RWPE2 (cell line): Measurements from ENCODE around the gene CNTF.

Source experiments
- ATAC-seq: fragments of 200-7000 bp; cut with Tn5 transposase; 3 replicates; pipeline ENCODE4 v1.9.1; 2021; ENCODE audit warnings: low read depth
- DNase-seq: peaks from one replicate; pipeline ENCODE4 v3.0.0-alpha.2; 2020; ENCODE audit warnings: low spot score
- H3K27ac ChIP-seq: fragments of 450-650 bp; 2 replicates; pipeline ENCODE4 v1.5.1; 2017; ENCODE audit warnings: mild to moderate bottlenecking; ENCODE audit not compliant: poor library complexity, severe bottlenecking
- H3K27me3 ChIP-seq: fragments of 250-450 bp; sonication (Bioruptor Pico); 2 replicates; pipeline ENCODE4 v1.5.1; 2021; ENCODE audit warnings: mild to moderate bottlenecking, moderate library complexity; ENCODE audit not compliant: insufficient read depth, poor library complexity, severe bottlenecking
- H3K36me3 ChIP-seq: fragments of 250-450 bp; sonication (Bioruptor Pico); 2 replicates; pipeline ENCODE4 v1.5.1; 2020; ENCODE audit warnings: low read depth, mild to moderate bottlenecking, moderate library complexity
- H3K4me1 ChIP-seq: fragments of 250-450 bp; sonication (Bioruptor Pico); 2 replicates; pipeline ENCODE4 v1.5.1; 2021; ENCODE audit warnings: mild to moderate bottlenecking, moderate library complexity; ENCODE audit not compliant: insufficient read depth, poor library complexity, severe bottlenecking
- H3K4me3 ChIP-seq: fragments of 250-450 bp; sonication (Bioruptor Pico); 2 replicates; pipeline ENCODE4 v1.5.1; 2021; ENCODE audit warnings: mild to moderate bottlenecking, moderate library complexity; ENCODE audit not compliant: severe bottlenecking
- H3K9me3 ChIP-seq: fragments of 250-450 bp; sonication (Bioruptor Pico); 2 replicates; pipeline ENCODE4 v1.5.1; 2021; ENCODE audit warnings: mild to moderate bottlenecking, moderate library complexity; ENCODE audit not compliant: severe bottlenecking
- CTCF ChIP-seq: fragments of 450-650 bp; IDR thresholded peaks from one replicate; pipeline ENCODE4 v1.5.1; 2017; ENCODE audit warnings: mild to moderate bottlenecking, moderate library complexity; ENCODE audit not compliant: poor library complexity, severe bottlenecking

The CNTF gene

GRCh38 chr11:58578635-58579191, 43.8 kb upstream of the CNTF start, which contains the start of gene ZFP91:
TSS of gene ZFP91 (plus strand) at chr11:58579063. CDS start at chr11:58579282, 219 bp downstream.
- no peak for TF ChIP-seq CTCF
- Histone ChIP-seq H3K4me3 (peak within 1 kb of the TSS; percentile 98), H3K36me3 (peaks cover 22% of the 10 kb centered on the region), H3K27me3 (no peaks in the 10 kb centered on the region), H3K4me1 (peaks cover 52% of the 10 kb centered on the region), H3K9me3 (no peaks in the 10 kb centered on the region), H3K27ac (peak within 1 kb of the TSS; percentile 98)
- DNase-seq, result peak; percentile 97
- peak; percentile 59 for ATAC-seq

- peak; percentile 44 for ATAC-seq
These were observed 43.0 kb upstream of the CNTF start for GRCh38 chr11:58579192-58580129.

GRCh38 chr11:58580311-58580710, 42.2 kb upstream of the CNTF start:
- ATAC-seq (no peak), DNase-seq (no peak)
- peak overlapping the region; percentile 98 for H3K4me3 ChIP-seq
- no peaks in the 10 kb centered on the region for H3K27me3 ChIP-seq
- H3K36me3 ChIP-seq, result peaks cover 38% of the 10 kb centered on the region
- H3K27ac ChIP-seq, result peak overlapping the region; percentile 98
- H3K9me3 ChIP-seq, result no peaks in the 10 kb centered on the region
- no peak for TF ChIP-seq CTCF
- peaks cover 40% of the 10 kb centered on the region for H3K4me1 ChIP-seq

More at GRCh38 chr11:58579192-58580129, 43.0 kb upstream of the CNTF start:
- peak; percentile 89 for DNase-seq
- TF ChIP-seq CTCF, result peak; percentile 84
- Histone ChIP-seq H3K27me3 (no peaks in the 10 kb centered on the region), H3K36me3 (peaks cover 30% of the 10 kb centered on the region), H3K4me1 (peaks cover 48% of the 10 kb centered on the region), H3K4me3 (peak overlapping the region; percentile 98), H3K27ac (peak overlapping the region; percentile 98), H3K9me3 (no peaks in the 10 kb centered on the region)

- Histone ChIP-seq H3K4me3 (no peak overlapping the region), H3K4me1 (peaks cover 21% of the 10 kb centered on the region), H3K27ac (no peak overlapping the region), H3K9me3 (no peaks in the 10 kb centered on the region), H3K27me3 (no peaks in the 10 kb centered on the region), H3K36me3 (peaks cover 58% of the 10 kb centered on the region)
- ATAC-seq (no peak), DNase-seq (no peak)
- TF ChIP-seq CTCF, result no peak
These were observed 40.0 kb upstream of the CNTF start for GRCh38 chr11:58582437-58582836.
